Fibroblast of skin of scalp (primary cell): ENCODE measurements around the gene ATF5.
"Not testable (repeated sequence)": the region's sequence is repeated elsewhere in the genome, so short reads cannot be mapped to it uniquely, and the experiment has no call there.

Experiments
- DNase-seq: peaks from one replicate; pipeline ENCODE4 v3.0.0-alpha.2; 2013

Gene ATF5

DNA sequence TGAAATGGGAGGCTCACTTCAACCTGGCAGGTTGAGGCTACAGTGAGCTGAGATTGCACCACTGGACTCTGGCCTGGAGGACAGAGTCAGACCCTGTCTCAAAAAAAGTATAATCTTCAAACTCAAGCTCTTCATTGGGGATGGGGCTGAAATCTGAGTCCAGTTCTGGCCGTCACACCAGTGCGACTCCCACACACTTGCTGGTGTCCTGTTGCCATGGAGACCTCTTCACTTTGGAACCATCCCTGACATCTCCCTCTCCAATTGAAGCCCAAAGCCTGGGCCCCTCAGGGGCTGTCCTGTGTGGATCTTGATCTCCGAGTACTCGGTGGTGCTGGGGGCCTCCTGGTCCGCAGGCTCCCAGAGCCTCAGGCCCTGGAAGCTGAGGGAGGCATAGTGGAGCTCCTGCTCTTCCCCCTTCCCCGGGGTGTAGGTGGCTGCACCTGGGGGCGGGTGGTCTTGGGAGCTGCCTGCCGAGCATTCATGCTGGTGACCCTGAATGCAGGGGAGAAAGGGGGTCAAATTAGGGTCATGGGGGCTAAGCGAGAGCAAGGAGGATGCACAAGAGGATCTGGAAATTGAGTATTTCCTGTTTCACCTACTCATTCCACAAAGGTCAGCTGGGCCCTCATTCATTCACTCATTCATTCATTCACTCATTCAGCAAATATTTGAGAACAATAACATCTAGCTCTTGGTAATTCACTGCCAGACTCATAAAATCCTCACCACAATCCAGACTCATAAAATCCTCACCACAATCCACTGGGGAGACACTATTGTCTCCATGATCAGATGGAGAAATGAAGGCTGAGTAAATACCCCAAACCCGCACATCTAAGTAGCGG is 21.0 kb downstream of the ATF5 start:
- no peak for DNase-seq

- DNase-seq = no peak
Observed at GRCh38 chr19:49950590-49950948, 21.6 kb downstream of the ATF5 start.

- DNase-seq = no peak
Observed at GRCh38 chr19:49950956-49951526, 22.0 kb downstream of the ATF5 start.

GRCh38 chr19:49951806-49952478 is 22.9 kb downstream of the ATF5 start:
- no peak for DNase-seq

DNA sequence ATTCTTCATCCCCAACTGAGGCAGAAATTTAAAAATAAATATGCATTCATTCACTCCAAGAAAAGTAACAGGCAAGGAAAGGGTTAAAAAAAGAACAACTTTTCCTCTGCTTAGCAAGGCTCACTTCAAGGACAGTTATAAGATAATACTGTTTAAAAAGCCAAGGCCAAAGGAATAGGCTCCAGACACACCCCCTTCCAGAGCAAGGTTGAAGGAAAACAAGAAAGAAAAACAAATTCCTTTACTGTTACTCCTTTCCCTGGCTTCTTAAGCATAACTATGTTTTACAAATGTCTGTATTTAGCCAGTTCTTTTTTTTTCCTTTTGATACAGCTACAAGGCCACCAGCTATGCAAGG is 23.5 kb downstream of the ATF5 start:
- DNase-seq = no peak

- DNase-seq = no peak
Observed at GRCh38 chr19:49952906-49953305, 23.9 kb downstream of the ATF5 start.

DNA sequence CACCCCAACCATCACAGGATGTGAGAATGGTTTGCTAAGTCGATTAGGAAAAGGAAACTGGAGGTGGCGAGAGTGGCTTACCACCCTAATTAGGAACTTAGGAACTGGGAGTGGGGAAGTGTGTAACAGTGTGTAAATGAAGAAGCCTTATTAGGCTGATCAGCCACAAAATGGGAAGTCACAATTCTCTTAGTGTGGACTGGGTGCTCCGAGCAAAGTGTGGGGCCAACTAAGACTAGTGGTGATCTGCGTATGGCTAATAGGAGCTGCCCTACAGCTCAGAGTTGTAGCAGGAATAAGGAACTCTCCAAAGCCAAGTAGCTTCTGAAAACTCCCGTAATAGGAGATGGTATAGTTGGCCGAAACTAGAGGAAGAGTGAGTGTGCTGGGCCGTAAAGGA is 24.4 kb downstream of the ATF5 start:
- no peak for DNase-seq

DNA sequence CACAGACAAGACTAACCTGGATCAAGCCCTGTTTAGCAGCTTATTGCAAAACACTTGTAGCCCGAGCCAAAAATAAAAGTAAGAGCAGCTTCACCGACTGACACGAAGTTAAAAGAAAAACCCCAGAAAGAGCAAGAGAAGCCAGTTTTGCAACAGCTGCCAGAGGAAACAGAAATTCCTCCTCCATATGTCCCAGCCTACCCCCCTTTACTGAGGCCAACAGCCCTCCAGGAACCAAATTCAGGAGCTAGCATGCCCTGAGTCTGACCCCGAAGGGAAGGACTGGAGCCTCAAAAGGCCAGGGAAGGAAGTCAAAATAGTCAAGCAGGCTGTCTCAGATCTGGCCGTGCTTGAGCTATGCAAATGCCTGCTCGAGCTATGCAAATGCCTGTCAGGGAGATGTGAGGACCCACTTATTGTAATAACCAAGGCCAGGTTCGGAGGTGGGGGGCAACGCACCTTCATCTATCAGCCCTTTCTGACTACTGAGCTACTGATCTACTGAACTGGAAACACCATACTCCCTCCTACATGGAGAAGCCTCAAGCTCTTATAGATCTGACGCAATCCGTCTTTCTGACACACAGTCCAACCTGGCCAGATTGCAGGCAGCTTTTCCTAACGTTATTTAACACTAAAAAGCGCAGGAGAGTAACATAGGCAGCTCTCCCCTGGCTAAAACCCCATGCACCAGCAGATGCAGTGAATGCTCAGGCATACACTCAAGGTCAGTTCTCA is 25.3 kb downstream of the ATF5 start:
- DNase-seq = no peak

GRCh38 chr19:49954933-49955332 is 25.9 kb downstream of the ATF5 start:
- no peak for DNase-seq

DNA sequence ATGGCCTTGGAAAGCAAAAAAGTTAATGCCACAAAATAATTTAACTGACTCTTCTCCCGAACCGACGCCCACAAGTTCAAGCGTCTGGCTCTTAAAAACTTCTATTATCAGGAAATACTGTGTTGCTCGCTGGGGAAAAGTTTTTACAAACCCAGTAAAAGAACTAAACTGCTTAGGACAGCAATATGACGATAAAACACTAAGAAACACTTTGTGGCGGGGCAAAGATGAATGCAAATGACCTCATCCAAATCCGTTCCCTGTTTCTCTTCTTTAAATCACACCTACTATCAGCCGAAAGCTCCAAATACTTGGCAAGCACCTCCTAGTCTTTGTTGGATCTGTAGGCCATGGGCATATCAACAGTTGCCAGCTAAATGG is 27.1 kb downstream of the ATF5 start:
- DNase-seq = no peak

GRCh38 chr19:49957262-49957915 is 28.4 kb downstream of the ATF5 start:
- DNase-seq = no peak

DNA sequence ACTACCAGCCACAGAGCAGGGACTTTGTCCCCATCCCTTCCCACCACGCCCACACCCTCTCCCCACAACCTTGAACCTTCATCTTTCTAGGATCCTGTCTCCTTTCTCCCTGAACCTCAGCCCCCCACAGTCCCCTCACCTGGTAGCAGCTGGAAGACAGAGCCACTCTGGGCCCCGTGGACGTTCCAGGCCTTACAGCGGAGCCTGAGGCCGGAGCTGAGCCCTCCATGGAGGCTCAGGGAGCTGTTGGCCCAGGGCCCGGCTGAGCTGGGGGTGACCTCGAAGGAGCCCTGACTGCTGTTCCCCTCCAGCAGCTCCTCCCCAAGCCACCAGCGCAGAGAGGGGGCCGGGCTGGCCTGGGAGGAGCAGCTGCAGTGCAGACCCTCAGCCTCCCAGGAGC is 29.1 kb downstream of the ATF5 start:
- not testable (repeated sequence) for DNase-seq

DNA sequence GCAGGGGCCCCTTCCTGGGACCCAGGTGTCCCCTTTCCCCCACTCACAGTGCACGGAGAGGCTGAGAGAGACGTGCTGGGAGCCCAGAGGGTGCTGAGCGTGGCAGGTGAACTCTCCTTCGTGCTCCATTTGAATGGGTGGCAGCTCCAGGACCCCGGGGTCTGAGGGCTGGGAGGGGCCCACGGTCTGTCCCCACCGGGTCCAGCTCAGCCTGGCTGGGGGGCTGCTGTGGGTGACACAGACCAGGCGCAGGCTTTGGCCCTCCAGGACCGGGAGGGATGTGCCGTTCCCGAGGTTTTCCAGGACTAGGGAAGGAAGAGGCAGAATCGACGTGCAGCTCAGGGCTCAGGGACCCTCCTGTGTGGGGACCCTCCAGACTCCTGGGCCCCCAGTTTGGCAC is 29.6 kb downstream of the ATF5 start:
- DNase-seq = not testable (repeated sequence)

DNA sequence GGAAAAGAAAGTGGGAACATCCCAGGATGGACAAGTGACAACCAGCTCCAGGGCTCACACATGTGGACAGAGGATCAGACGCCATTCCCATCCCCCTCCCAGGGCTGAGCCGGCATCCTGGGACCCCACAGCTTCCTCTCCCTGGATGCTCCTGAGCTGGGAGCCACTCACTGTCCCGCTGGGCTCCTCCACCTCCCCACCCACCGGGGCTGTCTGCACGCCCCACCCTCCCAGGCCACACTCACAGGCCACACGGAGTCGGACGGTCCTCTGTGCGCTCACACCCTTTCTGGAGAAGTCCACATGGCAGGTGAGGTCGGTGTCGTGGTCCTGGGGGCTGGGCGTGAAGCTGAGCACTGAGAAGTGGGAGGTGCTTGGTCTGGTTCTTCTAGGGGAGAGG is 30.9 kb downstream of the ATF5 start:
- not testable (repeated sequence) for DNase-seq

DNA sequence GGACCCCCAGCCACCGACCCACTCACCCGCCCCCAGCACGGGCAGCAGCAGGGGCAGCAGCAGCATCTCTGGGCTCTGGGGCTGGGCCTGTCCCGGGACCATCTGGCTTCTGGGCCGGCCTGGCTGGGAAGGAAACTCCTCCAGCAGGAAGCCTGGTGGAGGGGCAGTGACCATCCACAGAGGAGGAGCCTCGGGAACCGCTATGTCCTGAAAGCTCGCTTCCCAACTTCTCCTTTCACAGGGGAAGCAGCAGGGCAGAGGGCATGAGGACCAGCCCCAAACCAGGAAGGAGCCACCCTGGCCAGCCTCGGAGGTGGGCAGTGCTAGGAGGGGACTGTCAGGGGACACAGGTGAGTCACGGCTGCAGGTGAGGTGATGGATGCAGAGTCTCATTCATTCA is 32.0 kb downstream of the ATF5 start, which contains the start of gene SIGLEC11:
TSS of gene SIGLEC11 (minus strand) at position 193 of the 400 bp plus-strand sequence. CDS start at position 102, 91 bp downstream.
- not testable (repeated sequence) for DNase-seq

DNA sequence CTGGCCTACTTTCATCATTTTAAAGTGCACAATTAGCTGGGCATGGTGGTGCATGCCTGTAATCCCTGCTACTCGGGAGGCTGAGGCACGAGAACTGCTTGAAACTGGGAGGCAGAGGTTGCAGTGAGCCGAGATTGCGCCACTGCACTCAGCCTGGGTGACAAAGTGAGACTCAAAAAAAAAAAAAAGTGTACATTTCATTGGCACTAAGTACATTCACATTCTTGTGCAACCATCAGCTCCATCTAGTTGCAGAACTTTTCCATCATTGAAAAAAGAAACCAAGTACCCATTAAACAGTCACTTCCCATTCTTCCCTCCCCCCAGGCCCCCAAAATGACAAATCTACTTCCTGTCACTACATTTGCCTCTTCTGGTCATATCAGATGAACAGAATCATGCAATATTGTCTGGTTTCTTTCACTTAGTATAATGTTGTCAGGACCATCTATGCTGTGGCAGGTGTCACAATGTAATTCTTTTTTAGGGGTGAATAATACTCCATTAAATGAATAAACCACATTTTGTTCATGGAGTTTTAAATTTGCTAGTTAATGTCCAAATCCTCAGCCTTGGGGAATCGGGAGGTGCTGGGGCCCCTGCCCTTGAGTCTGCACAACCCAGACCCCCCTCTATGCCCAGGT is 39.4 kb downstream of the ATF5 start:
- no peak for DNase-seq

GRCh38 chr19:49969355-49969754 is 40.4 kb downstream of the ATF5 start:
- DNase-seq = not testable (repeated sequence)

GRCh38 chr19:49971991-49972411 is 43.0 kb downstream of the ATF5 start:
- no peak for DNase-seq

DNA sequence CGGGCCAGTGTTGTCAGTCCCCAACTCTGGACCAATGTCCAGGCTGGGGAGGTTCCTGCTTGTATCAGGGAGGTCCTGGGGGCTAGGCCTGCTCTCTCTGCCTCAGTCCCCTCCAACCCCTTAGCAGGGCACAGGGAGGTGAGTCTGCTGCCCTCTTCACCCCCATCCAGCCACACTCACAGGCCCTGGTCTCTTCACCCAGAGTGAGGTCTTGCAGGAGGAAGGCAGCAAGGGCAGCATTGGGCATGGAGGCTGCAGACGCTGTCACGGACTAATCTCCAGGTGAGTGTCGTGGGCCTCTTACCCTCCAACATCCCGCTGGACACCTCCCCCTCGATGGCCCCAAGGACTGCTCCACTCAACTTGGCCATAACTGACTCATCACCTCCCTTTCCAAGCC is 43.8 kb downstream of the ATF5 start:
- no peak for DNase-seq

DNA sequence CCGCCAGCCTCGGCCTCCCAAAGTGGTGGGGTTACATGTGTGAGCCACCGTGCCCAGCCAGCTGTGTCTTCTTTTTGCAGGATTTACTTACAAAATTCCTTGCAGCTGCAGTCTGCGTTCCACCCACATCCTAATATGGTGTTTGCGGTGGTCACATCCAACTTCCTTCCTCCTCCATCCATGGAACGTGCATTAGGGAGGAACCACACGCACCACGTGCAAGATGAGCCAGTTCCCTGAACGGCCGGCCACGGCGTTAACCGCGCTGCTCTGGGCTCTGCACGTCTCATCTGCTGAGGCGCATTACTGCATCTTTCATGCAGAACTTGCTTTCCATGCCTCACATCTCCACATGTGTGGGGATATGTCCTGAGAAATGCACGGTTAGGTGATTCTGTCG is 45.0 kb downstream of the ATF5 start:
- DNase-seq = no peak

- DNase-seq = no peak
Observed at GRCh38 chr19:49975051-49975450, 46.0 kb downstream of the ATF5 start.

DNA sequence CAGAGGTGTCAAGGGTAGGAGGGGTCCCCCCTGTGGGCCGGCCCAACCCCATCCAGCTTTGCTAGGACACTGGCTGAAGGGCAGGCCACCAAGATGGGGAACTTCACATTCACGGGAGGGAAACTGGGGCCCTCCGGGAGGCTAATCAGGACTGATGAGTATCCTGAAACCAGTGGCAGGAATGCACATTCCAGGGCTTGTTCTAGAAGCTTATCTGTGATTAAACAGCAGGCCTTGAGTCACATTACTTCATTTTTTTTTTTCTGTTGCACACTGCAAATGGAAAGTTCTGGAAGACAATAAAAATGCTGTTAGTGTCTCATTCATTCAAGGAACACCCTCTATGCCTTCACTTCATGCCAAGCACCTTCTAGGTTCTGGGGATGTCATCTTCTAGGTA is 47.5 kb downstream of the ATF5 start:
- no peak for DNase-seq
